HCT116 (cell line): Measurements from ENCODE around the gene OSBPL5. TPM values are rescaled to one million over a fixed set of nuclear protein-coding genes. Genes with fewer than 3 reads are reported as not detected.

Experiments used
- ATAC-seq: fragments of 200-7000 bp; cut with Tn5 transposase; 2 replicates; pipeline ENCODE4 v1.9.1; 2020; ENCODE audit warnings: mild to moderate bottlenecking, moderate library complexity
- BruUV-seq: library from RNA; stranded (reverse); fragments of 400-500 nt; replicated peaks from 2 replicates; lab custom pipeline; 2021; lab: Mats Ljungman, UMichigan
- CTCF ChIA-PET: fragments of 300-600 bp; sonication (Branson Sonifier 250); formaldehyde crosslinking; loops from one replicate; lab custom pipeline; 2021; ENCODE audit warnings: antibody characterized with exemption; lab: Charles Lee
- POLR2A ChIA-PET: fragments of 300-600, 350-600 bp; sonication (Branson Sonifier 250); formaldehyde crosslinking; loops from one replicate; lab custom pipeline; 2021; ENCODE audit warnings: antibody characterized with exemption; lab: Charles Lee
- RAD21 ChIA-PET, 2 experiments: fragments of 300-600 bp; sonication (Branson Sonifier 250); formaldehyde crosslinking; loops; one replicate each; lab custom pipeline; 2023; ENCODE audit warnings: low total read pairs in 2 of 2; ENCODE audit not compliant: uncharacterized antibody in 2 of 2, unreplicated experiment in 2 of 2, low non-redundant PET in 1 of 2; lab: Charles Lee
- DNase-seq: peaks from one replicate; pipeline ENCODE4 v3.0.0-alpha.2; 2010; ENCODE audit warnings: low read depth, low spot score
- H2AFZ ChIP-seq: fragments of 200-600 bp; shearing (Covaris generic), sonication (generic); 2 replicates; pipeline ENCODE4 v1.6.1; 2017; ENCODE audit warnings: low read depth, mixed run types, mixed read lengths, antibody characterized with exemption, low read length; ENCODE audit not compliant: poor library complexity, severe bottlenecking
- H3K27ac ChIP-seq: 2 replicates; pipeline ENCODE4 v1.5.1; 2012; ENCODE audit warnings: low read depth, low read length
- H3K27me3 ChIP-seq: fragments of 200-600 bp; sonication (generic); 2 replicates; pipeline ENCODE4 v1.6.1; 2016; ENCODE audit warnings: mixed run types, low read length, mixed read lengths; ENCODE audit not compliant: insufficient read depth
- H3K36me3 ChIP-seq, 2 experiments: fragments of 200-500 bp in 1 of 2; fragments of 200-600 bp in 1 of 2; sonication (Bioruptor generic) in 1 of 2; sonication (generic) in 1 of 2; 2 replicates each; pipeline versions ENCODE4 v1.5.1 to v1.6.1; 2014 to 2016; ENCODE audit warnings: low read length in 2 of 2, inconsistent platforms in 1 of 2, mixed read lengths in 1 of 2, mixed run types in 1 of 2; ENCODE audit not compliant: insufficient read depth in 2 of 2, control insufficient read depth in 1 of 2
- H3K4me1 ChIP-seq, 2 experiments: fragments of 200-600 bp in 1 of 2; sonication (generic) in 1 of 2; 2 replicates each; pipeline versions ENCODE4 v1.5.1 to v1.6.1; 2012 to 2017; ENCODE audit warnings: low read length in 2 of 2, inconsistent platforms in 1 of 2, mild to moderate bottlenecking in 1 of 2, mixed read lengths in 1 of 2, mixed run types in 1 of 2, moderate library complexity in 1 of 2; ENCODE audit not compliant: insufficient read depth in 2 of 2, control insufficient read depth in 1 of 2
- H3K4me2 ChIP-seq: fragments of 200-600 bp; sonication (generic); 2 replicates; pipeline ENCODE4 v1.6.1; 2017; ENCODE audit warnings: mixed run types, low read length, mixed read lengths
- H3K4me3 ChIP-seq, 2 experiments: fragments of 200-600 bp in 1 of 2; sonication (generic) in 1 of 2; replicated peaks in 1 of 2; 2 replicates each; pipeline ENCODE4 v1.5.1; 2011 to 2016; ENCODE audit warnings: low read length in 2 of 2, control low read depth in 1 of 2, low read depth in 1 of 2, mild to moderate bottlenecking in 1 of 2, mixed read lengths in 1 of 2, mixed run types in 1 of 2
- H3K79me2 ChIP-seq: fragments of 200-600 bp; sonication (generic); 2 replicates; pipeline ENCODE4 v1.6.1; 2017; ENCODE audit warnings: mild to moderate bottlenecking, mixed run types, low read length, moderate library complexity, mixed read lengths; ENCODE audit not compliant: insufficient read depth
- H3K9ac ChIP-seq: fragments of 200-600 bp; sonication (generic); 2 replicates; pipeline ENCODE4 v1.6.1; 2016; ENCODE audit warnings: low read length, mixed read lengths
- H3K9me2 ChIP-seq: fragments of 200-600 bp; sonication (generic), shearing (Covaris generic); 2 replicates; pipeline ENCODE4 v1.6.1; 2017; ENCODE audit warnings: mixed run types, mild to moderate bottlenecking, moderate library complexity; ENCODE audit not compliant: insufficient read depth
- H3K9me3 ChIP-seq, 2 experiments: fragments of 200-500 bp in 1 of 2; fragments of 200-600 bp in 1 of 2; sonication (Bioruptor generic) in 1 of 2; sonication (generic) in 1 of 2; 2 replicates each; pipeline ENCODE4 v1.6.1; 2014 to 2017; ENCODE audit warnings: low read length in 2 of 2, mixed read lengths in 2 of 2, inconsistent platforms in 1 of 2, low read depth in 1 of 2, mild to moderate bottlenecking in 1 of 2, mixed run types in 1 of 2, moderate library complexity in 1 of 2; ENCODE audit not compliant: control insufficient read depth in 1 of 2, insufficient read depth in 1 of 2
- H4K20me1 ChIP-seq: fragments of 200-600 bp; sonication (generic), shearing (Covaris generic); 2 replicates; pipeline ENCODE4 v1.6.1; 2017; ENCODE audit warnings: mixed run types, mild to moderate bottlenecking, moderate library complexity; ENCODE audit not compliant: insufficient read depth
- ATF3 ChIP-seq: IDR thresholded peaks from 2 replicates; pipeline ENCODE4 v1.6.1; 2012
- CBX3 ChIP-seq: IDR thresholded peaks from 2 replicates; pipeline ENCODE4 v1.6.1; 2012; ENCODE audit warnings: low read depth
- CEBPB ChIP-seq: IDR thresholded peaks from 2 replicates; pipeline ENCODE4 v1.6.1; 2012; ENCODE audit warnings: low read depth
- CTCF ChIP-seq, 3 experiments: fragments of 200-600 bp in 1 of 3; sonication (generic) in 1 of 3; IDR thresholded peaks in 2 of 3; conservative IDR thresholded peaks in 1 of 3; 2 replicates each; pipeline ENCODE4 v1.5.1; 2012 to 2017; ENCODE audit warnings: low read depth in 2 of 3, low read length in 2 of 3, antibody characterized with exemption in 1 of 3, borderline replicate concordance in 1 of 3, control low read depth in 1 of 3, mild to moderate bottlenecking in 1 of 3, mixed read lengths in 1 of 3, mixed run types in 1 of 3, moderate library complexity in 1 of 3; ENCODE audit not compliant: insufficient read depth in 1 of 3
- EGR1 ChIP-seq: IDR thresholded peaks from 2 replicates; pipeline ENCODE4 v1.6.1; 2012; ENCODE audit warnings: low read depth
- ELF1 ChIP-seq: IDR thresholded peaks from 2 replicates; pipeline ENCODE4 v1.6.1; 2012; ENCODE audit warnings: low read depth, borderline replicate concordance
- POLR2A ChIP-seq: IDR thresholded peaks from 2 replicates; pipeline ENCODE4 v1.7.0; 2011; ENCODE audit warnings: borderline replicate concordance; ENCODE audit not compliant: insufficient read depth, insufficient read length; ENCODE audit errors: extremely low read depth
- POLR2AphosphoS5 ChIP-seq: IDR thresholded peaks from 2 replicates; pipeline ENCODE4 v1.6.1; 2011; ENCODE audit warnings: mild to moderate bottlenecking, low read depth, low read length, moderate library complexity
- SP1 ChIP-seq: IDR thresholded peaks from 2 replicates; pipeline ENCODE4 v1.6.1; 2012; ENCODE audit warnings: low read depth
- TCF7L2 ChIP-seq: IDR thresholded peaks from 2 replicates; pipeline ENCODE4 v1.7.0; 2011; ENCODE audit warnings: borderline replicate concordance, inconsistent platforms; ENCODE audit not compliant: insufficient read depth, insufficient read length; ENCODE audit errors: extremely low read depth
- YY1 ChIP-seq: IDR thresholded peaks from 2 replicates; pipeline ENCODE4 v1.6.1; 2011; ENCODE audit warnings: low read length, low read depth, moderate library complexity, mild to moderate bottlenecking; ENCODE audit not compliant: insufficient replicate concordance; ENCODE audit errors: extremely low read depth
- ZBTB33 ChIP-seq: IDR thresholded peaks from 2 replicates; pipeline ENCODE4 v1.6.1; 2011; ENCODE audit warnings: mild to moderate bottlenecking, low read length, moderate library complexity; ENCODE audit not compliant: insufficient replicate concordance; ENCODE audit errors: extremely low read depth
- ZFX ChIP-seq: fragments of 450-650 bp; IDR thresholded peaks from 2 replicates; pipeline ENCODE4 v1.6.1; 2017
- intact Hi-C: fragments of 100-400 bp; cut with micrococcal nuclease; formaldehyde crosslinking; loops from 2 replicates; pipeline ENCODE4 v1.10.0; 2022
- total RNA-seq: library from RNA; stranded (reverse); gene quantifications from one replicate; pipeline ENCODE4 v1.2.1, GENCODE V29; 2021; ENCODE audit not compliant: unreplicated experiment

Gene OSBPL5
- total RNA-seq, 1 experiment from 2014 or later: 44.2 TPM

GRCh38 chr11:3130269-3131071 is 34.6 kb downstream of the OSBPL5 start:
- no peak overlapping the region for H3K27ac ChIP-seq
- no peak for ATAC-seq
- H3K4me1 ChIP-seq: peaks cover 12 to 30% of the 10 kb centered on the region in 2 experiments
- intact Hi-C loops: no loop called here
- ChIA-PET RAD21 (no interaction called here), POLR2A (no interaction called here), CTCF (no interaction called here)
- H3K4me2 ChIP-seq: no peak overlapping the region
- no peaks in the 10 kb centered on the region for H3K9me2 ChIP-seq
- H3K9ac ChIP-seq: no peak overlapping the region
- peaks cover 8% of the 10 kb centered on the region for H3K79me2 ChIP-seq
- H3K9me3 ChIP-seq: no peaks in the 10 kb centered on the region
- H4K20me1 ChIP-seq: no peaks in the 10 kb centered on the region
- H3K4me3 ChIP-seq: no peak overlapping the region
- no peak for TF ChIP-seq ZBTB33
- no peak for TF ChIP-seq EGR1
- TF ChIP-seq, all 23 proteins: peak for 0
- Histone ChIP-seq H3K27me3 (no peaks in the 10 kb centered on the region), H3K36me3 (no peaks in the 10 kb centered on the region), H2AFZ (no peak overlapping the region)
- BruUV-seq: no TSS peak
- DNase-seq: no peak

- ChIA-PET POLR2A (no interaction called here), RAD21 (no interaction called here), CTCF (no interaction called here)
- Histone ChIP-seq H3K79me2 (peaks cover 14% of the 10 kb centered on the region), H3K9me3 (no peaks in the 10 kb centered on the region), H2AFZ (no peak overlapping the region), H4K20me1 (no peaks in the 10 kb centered on the region), H3K9ac (no peak overlapping the region), H3K27ac (no peak overlapping the region), H3K9me2 (no peaks in the 10 kb centered on the region), H3K4me2 (no peak overlapping the region), H3K4me3 (no peak overlapping the region), H3K27me3 (no peaks in the 10 kb centered on the region), H3K36me3 (no peaks in the 10 kb centered on the region; a peak in 1 of 4 replicates), H3K4me1 (peaks cover 16 to 37% of the 10 kb centered on the region in 2 experiments)
- ATAC-seq (no peak), DNase-seq (no peak)
- TF ChIP-seq CEBPB: no peak
- no peak for TF ChIP-seq POLR2AphosphoS5
- no peak for TF ChIP-seq EGR1
- TF ChIP-seq CBX3: no peak
- TF ChIP-seq ELF1: no peak
- TF ChIP-seq SP1: no peak
- TF ChIP-seq CTCF (IDR thresholded peaks at IDR 0.05 in 2 of 3, conservative IDR thresholded peaks at IDR 0.05 in 1 of 3; ENCODE audit: borderline replicate concordance in 1 of 3, insufficient read depth in 1 of 3, low read depth in 2 of 3, low read length in 2 of 3): no peak
- TF ChIP-seq YY1: no peak
- TF ChIP-seq ATF3: no peak
- no peak for TF ChIP-seq POLR2A
- no peak for TF ChIP-seq ZFX
- TF ChIP-seq TCF7L2: no peak
- intact Hi-C loops: no loop called here
- BruUV-seq: no TSS peak
These were observed 35.4 kb downstream of the OSBPL5 start for GRCh38 chr11:3129591-3130268.
